HepG2 (cell line): Measurements from ENCODE around the gene MYLK2. TPM values are rescaled to one million over a fixed set of nuclear protein-coding genes. Genes with fewer than 3 reads are reported as not detected.
A peak's percentile ranks its signal among the peaks of the same experiment; 100 is the strongest.

Source experiments
- ATAC-seq: fragments of 200-7000 bp; cut with Tn5 transposase; 3 replicates; pipeline ENCODE4 v1.9.1; 2020; ENCODE audit warnings: mild to moderate bottlenecking, moderate library complexity
- BruUV-seq: library from RNA; stranded (reverse); fragments of 400-500 nt; replicated peaks from 2 replicates; lab custom pipeline; 2021; lab: Mats Ljungman, UMichigan
- CTCF ChIA-PET: fragments of 300-600 bp; formaldehyde crosslinking; extraction: SDS; loops from one replicate; lab custom pipeline; 2021; ENCODE audit warnings: low total read pairs, inconsistent platforms, low intra/inter-chr PET ratio; lab: Yijun Ruan, JAX
- POLR2A ChIA-PET: fragments of 350-600 bp; sonication (Branson Sonifier 250); formaldehyde crosslinking; loops from one replicate; lab custom pipeline; 2020; ENCODE audit warnings: antibody characterized with exemption, inconsistent platforms; lab: Yijun Ruan, JAX
- DNase-seq: peaks from one replicate; pipeline ENCODE4 v3.0.0-alpha.2; 2015; ENCODE audit warnings: low spot score
- FAIRE-seq: peaks from 3 replicates; lab custom pipeline; 2011; peaks lifted over from hg19 to GRCh38; lab: Jason Lieb, UNC
- H2AFZ ChIP-seq: one replicate; pipeline ENCODE4 v1.6.1; 2011; ENCODE audit warnings: low read length, inconsistent platforms
- H3K27ac ChIP-seq: fragments of 300-600 bp; 3 replicates; pipeline ENCODE4 v1.8.0; 2011; ENCODE audit warnings: mixed run types, mild to moderate bottlenecking, mixed read lengths, low read length, inconsistent platforms; ENCODE audit not compliant: insufficient read depth; ENCODE audit errors: extremely low read length
- H3K27me3 ChIP-seq, 2 experiments: fragments of 200-600 bp in 1 of 2; 2 replicates in 1 of 2; 3 replicates in 1 of 2; pipeline versions ENCODE4 v1.6.0 to v1.8.0; 2011; ENCODE audit warnings: low read length in 2 of 2, mild to moderate bottlenecking in 2 of 2, moderate library complexity in 2 of 2, inconsistent platforms in 1 of 2; ENCODE audit not compliant: insufficient read depth in 2 of 2, control insufficient read depth in 1 of 2
- H3K36me3 ChIP-seq, 2 experiments: fragments of 200-600 bp in 1 of 2; replicated peaks in 1 of 2; 2 replicates in 1 of 2; 3 replicates in 1 of 2; pipeline versions ENCODE4 v1.5.1 to v1.8.0; 2011; ENCODE audit warnings: low read length in 2 of 2, inconsistent platforms in 1 of 2; ENCODE audit not compliant: insufficient read depth in 2 of 2, control insufficient read depth in 1 of 2
- H3K4me1 ChIP-seq: 2 replicates; pipeline ENCODE4 v1.5.1; 2012; ENCODE audit warnings: low read length, inconsistent platforms; ENCODE audit not compliant: insufficient read depth
- H3K4me2 ChIP-seq: 2 replicates; pipeline ENCODE4 v1.6.0; 2011; ENCODE audit warnings: low read depth, low read length, inconsistent platforms
- H3K4me3 ChIP-seq, 3 experiments: fragments of 200-600 bp in 1 of 3; sonication (generic), shearing (Covaris generic) in 1 of 3; replicated peaks in 1 of 3; 2 replicates each; pipeline ENCODE4 v1.5.1; 2011 to 2016; ENCODE audit warnings: low read length in 3 of 3, inconsistent platforms in 2 of 3, low read depth in 2 of 3, mild to moderate bottlenecking in 2 of 3, control low read depth in 1 of 3, mixed read lengths in 1 of 3; ENCODE audit not compliant: insufficient read depth in 1 of 3
- H3K79me2 ChIP-seq: one replicate; pipeline ENCODE4 v1.6.1; 2011; ENCODE audit warnings: low read length, inconsistent platforms; ENCODE audit not compliant: insufficient read depth
- H3K9ac ChIP-seq: 2 replicates; pipeline ENCODE4 v1.6.0; 2011; ENCODE audit warnings: mild to moderate bottlenecking, low read depth, low read length, inconsistent platforms; ENCODE audit not compliant: insufficient read depth
- H3K9me3 ChIP-seq: 2 replicates; pipeline ENCODE4 v1.5.1; 2012; ENCODE audit warnings: mild to moderate bottlenecking, low read length
- H4K20me1 ChIP-seq: 2 replicates; pipeline ENCODE4 v1.6.0; 2011; ENCODE audit warnings: inconsistent platforms, mild to moderate bottlenecking, low read length, moderate library complexity; ENCODE audit not compliant: insufficient read depth
- EHMT2 ChIP-seq: fragments of 200-600 bp; sonication (generic); IDR thresholded peaks from 2 replicates; pipeline ENCODE4 v1.7.0; 2017; ENCODE audit warnings: antibody characterized with exemption, low read depth, low read length, borderline replicate concordance
- ELF1 ChIP-seq: sonication (generic); formaldehyde crosslinking; IDR thresholded peaks from 2 replicates; pipeline ENCODE4 v1.4.0; 2020; ENCODE audit warnings: missing genetic modification reagents
- ELF3 ChIP-seq: IDR thresholded peaks from 2 replicates; pipeline ENCODE4 v1.6.1; 2016; ENCODE audit warnings: missing genetic modification reagents, missing compliant biosample characterization
- GABPA ChIP-seq, 2 experiments: IDR thresholded peaks; 2 replicates each; pipeline ENCODE4 v1.6.1; 2011 to 2016; ENCODE audit warnings: low read depth in 2 of 2, low read length in 1 of 2, missing biosample characterization in 1 of 2, missing genetic modification characterization in 1 of 2
- IKZF1 ChIP-seq: fragments of 450-650 bp; IDR thresholded peaks from 2 replicates; pipeline ENCODE4 v1.7.1; 2016
- NCOA1 ChIP-seq: sonication (generic); formaldehyde crosslinking; IDR thresholded peaks from 2 replicates; pipeline ENCODE4 v1.9.0; 2021; ENCODE audit warnings: missing genetic modification reagents
- PITX1 ChIP-seq: sonication (generic); formaldehyde crosslinking; IDR thresholded peaks from 2 replicates; pipeline ENCODE4 v1.5.1; 2020; ENCODE audit warnings: mild to moderate bottlenecking, missing genetic modification reagents
- RBM22 ChIP-seq: fragments of 200-400 bp; formaldehyde crosslinking; optimal IDR thresholded peaks from 2 replicates; pipeline ENCODE3; 2017; ENCODE audit warnings: mild to moderate bottlenecking, low read length, moderate library complexity
- TBX2 ChIP-seq: sonication (generic); formaldehyde crosslinking; IDR thresholded peaks from 2 replicates; pipeline ENCODE4 v1.5.0; 2020; ENCODE audit warnings: missing genetic modification reagents, mild to moderate bottlenecking, borderline replicate concordance
- ZIK1 ChIP-seq: sonication (generic); formaldehyde crosslinking; IDR thresholded peaks from 2 replicates; pipeline ENCODE4 v1.5.0; 2020; ENCODE audit warnings: mild to moderate bottlenecking, low read depth, missing genetic modification reagents, borderline replicate concordance
- ZKSCAN1 ChIP-seq: fragments of 150-350 bp; IDR thresholded peaks from 2 replicates; pipeline ENCODE4 v1.6.1; 2014; ENCODE audit warnings: low read length
- ZNF274 ChIP-seq: sonication (generic); formaldehyde crosslinking; IDR thresholded peaks from 2 replicates; pipeline ENCODE4 v1.5.1; 2020; ENCODE audit warnings: mild to moderate bottlenecking, missing genetic modification reagents
- ZNF543 ChIP-seq: sonication (generic); formaldehyde crosslinking; IDR thresholded peaks from 2 replicates; pipeline ENCODE4 v1.4.0; 2020; ENCODE audit warnings: mild to moderate bottlenecking, missing genetic modification reagents
- ZNF547 ChIP-seq: sonication (generic); formaldehyde crosslinking; IDR thresholded peaks from 2 replicates; pipeline ENCODE4 v1.5.1; 2020; ENCODE audit warnings: mild to moderate bottlenecking, missing genetic modification reagents
- ZNF652 ChIP-seq: IDR thresholded peaks from 2 replicates; pipeline ENCODE4 v1.6.1; 2016; ENCODE audit warnings: low read depth, borderline replicate concordance
- ZNF839 ChIP-seq: sonication (generic); formaldehyde crosslinking; IDR thresholded peaks from 2 replicates; pipeline ENCODE4 v1.4.0; 2020; ENCODE audit warnings: missing genetic modification reagents, mild to moderate bottlenecking, borderline replicate concordance
- WGBS: methylation state at CpG from one replicate; pipeline ENCODE4 v1.1.6; 2017; ENCODE audit warnings: low lambda C conversion rate; 5-methylcytosine and 5-hydroxymethylcytosine counted together
- in situ Hi-C: cut with HindIII; loops from 2 replicates; pipeline ENCODE4 v1.10.0; 2017; ENCODE audit warnings: low pct_unique_long_range_greater_than_20kb; ENCODE audit not compliant: extremely low pct_ligation_motif_present
- intact Hi-C: fragments of 100-400 bp; cut with micrococcal nuclease; formaldehyde crosslinking; loops from one replicate; pipeline ENCODE4 v1.10.0; 2022; ENCODE audit not compliant: unreplicated experiment
- polyA plus RNA-seq, 8 experiments: library from polyadenylated mRNA; depleted of rRNA in 3 of 8; stranded (reverse) in 7 of 8; unstranded in 1 of 8; fragments of >200 nt; fragmentation: Illumina TruSeq in 4 of 8; extraction: Trizol in 4 of 8; gene quantifications; 2 replicates each; pipeline versions ENCODE4 v1.2.1 to v1.2.3, GENCODE V29; 2011 to 2016; ENCODE audit warnings: low read depth in 4 of 8, missing spikeins in 1 of 8, mixed read lengths in 1 of 8; ENCODE audit not compliant: insufficient read depth in 1 of 8
- total RNA-seq, 5 experiments: library from RNA; depleted of rRNA; stranded (reverse); fragments of >200 nt; fragmentation: Illumina TruSeq; extraction: Trizol; gene quantifications; 2 replicates each; pipeline ENCODE4 v1.2.3, GENCODE V29; 2016; ENCODE audit warnings: low read depth in 1 of 5
- TF ChIP-seq, protein P1 (sequence below): sonication (generic); formaldehyde crosslinking; IDR thresholded peaks from 2 replicates; pipeline ENCODE4 v1.8.0; 2023; ENCODE audit warnings: mild to moderate bottlenecking, missing genetic modification reagents
- TF ChIP-seq, protein P2 (sequence below): sonication (generic); formaldehyde crosslinking; conservative IDR thresholded peaks from 2 replicates; pipeline ENCODE4 v1.4.0; 2020; ENCODE audit warnings: missing genetic modification reagents

Gene MYLK2
- total and polyA plus RNA-seq, 2 of the 13 experiments (the other 11 are each of a cell fraction or from before 2014, with no cell fraction given), result 0.27 TPM; not detected in 1

GRCh38 chr20:31784354-31785044, 34.7 kb upstream of the MYLK2 start:
- peaks cover 49 to 94% of the 10 kb centered on the region in 2 experiments for H3K36me3 ChIP-seq
- in situ Hi-C loops (no loop called here), intact Hi-C loops (no loop called here)
- H3K27ac ChIP-seq, result no peak overlapping the region
- no TSS peak for BruUV-seq
- FAIRE-seq (no peak), ATAC-seq (no peak), DNase-seq (no peak)
- no peak overlapping the region for H2AFZ ChIP-seq
- H3K9ac ChIP-seq, result no peak overlapping the region
- H3K4me1 ChIP-seq, result no peaks in the 10 kb centered on the region
- WGBS, result 98% methylated on average over 7 of the region's 7 CpGs
- no peak overlapping the region for H3K4me2 ChIP-seq
- TF ChIP-seq RBM22 (peak; percentile 55), ZNF274 (CRISPR knock-in tag) (no peak)
- H3K4me3 ChIP-seq, result no peak overlapping the region
- ChIA-PET CTCF (no interaction called here), POLR2A (no interaction called here)
- no peaks in the 10 kb centered on the region for H3K27me3 ChIP-seq
- no peaks in the 10 kb centered on the region for H4K20me1 ChIP-seq
- H3K9me3 ChIP-seq, result no peaks in the 10 kb centered on the region
- no peaks in the 10 kb centered on the region for H3K79me2 ChIP-seq

- Histone ChIP-seq H3K4me3 (no peak overlapping the region), H4K20me1 (no peaks in the 10 kb centered on the region), H3K27ac (no peak overlapping the region), H3K36me3 (peaks cover 46 to 94% of the 10 kb centered on the region in 2 experiments), H3K4me1 (no peaks in the 10 kb centered on the region), H3K9ac (no peak overlapping the region), H3K9me3 (no peaks in the 10 kb centered on the region), H3K79me2 (no peaks in the 10 kb centered on the region), H3K27me3 (no peaks in the 10 kb centered on the region), H2AFZ (no peak overlapping the region), H3K4me2 (no peak overlapping the region)
- 95% methylated on average over 3 of the region's 3 CpGs for WGBS
- BruUV-seq, result no TSS peak
- intact Hi-C loops (no loop called here), in situ Hi-C loops (no loop called here)
- ChIA-PET POLR2A (no interaction called here), CTCF (no interaction called here)
- FAIRE-seq (no peak), ATAC-seq (no peak), DNase-seq (no peak)
- TF ChIP-seq ELF3 (no peak), ELF1 (CRISPR knock-in tag) (no peak), ZNF543 (no peak), ZNF547 (CRISPR knock-in tag) (no peak), ZNF839 (CRISPR knock-in tag) (no peak), PITX1 (CRISPR knock-in tag) (no peak), ZIK1 (CRISPR knock-in tag) (no peak), ZNF652 (CRISPR knock-in tag) (no peak), GABPA (IDR thresholded peaks at IDR 0.05; ENCODE audit: low read depth, low read length) (no peak), GABPA (CRISPR knock-in tag; IDR thresholded peaks at IDR 0.05; ENCODE audit: low read depth) (no peak), EHMT2 (no peak), IKZF1 (no peak), ZKSCAN1 (no peak), TBX2 (no peak), NCOA1 (CRISPR knock-in tag) (no peak)
- TF ChIP-seq, protein P1, sequence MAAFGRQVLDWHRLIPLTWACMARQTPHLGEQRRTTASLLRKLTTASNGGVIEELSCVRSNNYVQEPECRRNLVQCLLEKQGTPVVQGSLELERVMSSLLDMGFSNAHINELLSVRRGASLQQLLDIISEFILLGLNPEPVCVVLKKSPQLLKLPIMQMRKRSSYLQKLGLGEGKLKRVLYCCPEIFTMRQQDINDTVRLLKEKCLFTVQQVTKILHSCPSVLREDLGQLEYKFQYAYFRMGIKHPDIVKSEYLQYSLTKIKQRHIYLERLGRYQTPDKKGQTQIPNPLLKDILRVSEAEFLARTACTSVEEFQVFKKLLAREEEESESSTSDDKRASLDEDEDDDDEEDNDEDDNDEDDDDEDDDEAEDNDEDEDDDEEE, result no peak
- TF ChIP-seq, protein P2, sequence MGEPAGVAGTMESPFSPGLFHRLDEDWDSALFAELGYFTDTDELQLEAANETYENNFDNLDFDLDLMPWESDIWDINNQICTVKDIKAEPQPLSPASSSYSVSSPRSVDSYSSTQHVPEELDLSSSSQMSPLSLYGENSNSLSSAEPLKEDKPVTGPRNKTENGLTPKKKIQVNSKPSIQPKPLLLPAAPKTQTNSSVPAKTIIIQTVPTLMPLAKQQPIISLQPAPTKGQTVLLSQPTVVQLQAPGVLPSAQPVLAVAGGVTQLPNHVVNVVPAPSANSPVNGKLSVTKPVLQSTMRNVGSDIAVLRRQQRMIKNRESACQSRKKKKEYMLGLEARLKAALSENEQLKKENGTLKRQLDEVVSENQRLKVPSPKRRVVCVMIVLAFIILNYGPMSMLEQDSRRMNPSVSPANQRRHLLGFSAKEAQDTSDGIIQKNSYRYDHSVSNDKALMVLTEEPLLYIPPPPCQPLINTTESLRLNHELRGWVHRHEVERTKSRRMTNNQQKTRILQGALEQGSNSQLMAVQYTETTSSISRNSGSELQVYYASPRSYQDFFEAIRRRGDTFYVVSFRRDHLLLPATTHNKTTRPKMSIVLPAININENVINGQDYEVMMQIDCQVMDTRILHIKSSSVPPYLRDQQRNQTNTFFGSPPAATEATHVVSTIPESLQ (CRISPR knock-in tag), result no peak
Measured at GRCh38 chr20:31785089-31785488, 34.1 kb upstream of the MYLK2 start.
